Testis (tissue), 2 donors: ENCODE data around the gene SULT2A1.

ENCODE experiments used
- CTCF ChIP-seq, 3 experiments: fragments of 450-650 bp in 2 of 3; fragments of 200-600 bp in 1 of 3; sonication (generic) in 1 of 3; IDR thresholded peaks; one replicate each; pipeline ENCODE4 v1.5.1; 2016 to 2019; ENCODE audit warnings: antibody characterized with exemption in 3 of 3, mild to moderate bottlenecking in 2 of 3, moderate library complexity in 1 of 3
- POLR2A ChIP-seq: fragments of 450-650 bp; IDR thresholded peaks from one replicate; pipeline ENCODE4 v1.6.1; 2017; ENCODE audit warnings: antibody characterized with exemption, mild to moderate bottlenecking, moderate library complexity

GRCh38 chr19:47891923-47892666 is 6.0 kb upstream of the SULT2A1 start:
- TF ChIP-seq CTCF (IDR thresholded peaks at IDR 0.05) (no peak), POLR2A (no peak)
